AG09309 (cell line): ENCODE results near the gene LORICRIN.

Source experiments
- DNase-seq: peaks from one replicate; pipeline ENCODE4 v3.0.0-alpha.2; 2010; ENCODE audit warnings: low read depth
- H3K4me3 ChIP-seq: 2 replicates; pipeline ENCODE4 v1.5.1; 2011; ENCODE audit warnings: mild to moderate bottlenecking, low read depth, low read length, moderate library complexity; ENCODE audit not compliant: control insufficient read depth
- CTCF ChIP-seq: IDR thresholded peaks from 2 replicates; pipeline ENCODE4 v1.5.1; 2011; ENCODE audit warnings: mild to moderate bottlenecking, low read depth, low read length, inconsistent platforms; ENCODE audit not compliant: insufficient read depth, control insufficient read depth; ENCODE audit errors: missing control alignments

Gene LORICRIN

DNA sequence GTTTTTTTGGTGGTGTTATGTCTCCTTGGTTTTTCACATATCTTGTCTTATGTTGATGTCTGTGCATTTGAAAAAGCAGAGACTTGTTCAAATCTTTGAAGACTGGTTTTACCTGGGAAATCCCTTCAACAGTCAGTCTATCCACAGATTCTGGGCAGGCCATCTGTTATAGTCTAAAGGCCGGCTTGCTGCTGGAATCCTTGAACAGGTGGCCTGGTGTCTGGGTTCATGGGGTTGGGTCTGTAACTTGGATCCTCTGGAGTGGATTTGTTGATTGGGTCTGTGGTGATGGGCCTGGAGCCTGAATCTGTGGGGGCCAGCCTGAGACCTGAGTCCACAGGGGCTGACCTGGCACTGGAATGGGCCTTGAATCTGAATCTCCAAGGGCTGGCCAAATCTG, 12.2 kb downstream of the LORICRIN start:
- no peak overlapping the region for H3K4me3 ChIP-seq
- DNase-seq = no peak
- no peak for TF ChIP-seq CTCF

DNA sequence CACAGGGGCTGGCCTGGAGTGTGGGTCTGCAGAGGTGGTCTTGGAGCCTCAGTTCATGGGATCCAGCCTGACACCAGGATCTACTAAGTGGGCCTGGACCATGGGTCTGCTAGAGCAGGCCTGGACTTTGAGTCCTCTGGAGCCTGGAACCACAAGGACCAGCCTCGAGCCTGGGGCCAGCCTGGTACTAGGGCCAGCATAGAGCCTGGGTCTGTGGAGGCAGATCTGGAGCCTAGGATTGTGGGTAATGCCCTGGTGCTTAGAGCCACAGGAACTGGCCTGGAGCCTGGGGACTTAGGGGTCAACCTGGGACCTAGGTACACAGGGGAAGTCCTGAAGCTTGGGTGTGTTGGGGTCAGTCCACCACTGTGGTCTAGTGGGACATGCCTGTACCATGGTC, 12.7 kb downstream of the LORICRIN start:
- H3K4me3 ChIP-seq = no peak overlapping the region
- no peak for TF ChIP-seq CTCF
- DNase-seq = no peak

DNA sequence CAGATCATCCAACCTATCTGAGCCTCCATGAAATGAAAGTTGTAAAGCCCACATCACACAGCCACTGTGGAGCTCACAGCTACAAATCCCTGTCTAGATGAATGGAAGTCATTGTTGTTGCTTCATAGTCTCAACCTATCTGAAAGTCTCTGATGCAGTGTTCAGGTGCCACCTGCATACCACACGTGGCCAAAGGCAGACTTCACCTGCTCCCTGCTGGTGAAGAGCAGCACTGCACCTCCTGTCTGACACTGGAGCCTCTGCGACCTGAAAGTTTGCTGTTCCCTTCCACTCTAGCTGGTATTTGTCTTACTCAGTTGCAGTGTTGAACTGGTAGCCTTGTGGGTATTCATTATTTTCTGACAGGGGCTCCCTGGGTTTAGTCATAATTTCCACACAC, 18.4 kb downstream of the LORICRIN start:
- H3K4me3 ChIP-seq = no peak overlapping the region
- DNase-seq = no peak
- TF ChIP-seq CTCF = peak; percentile 41

GRCh38 chr1:153288634-153289275, 29.3 kb downstream of the LORICRIN start:
- no peak for DNase-seq
- peak; percentile 57 for TF ChIP-seq CTCF
- H3K4me3 ChIP-seq = no peak overlapping the region

GRCh38 chr1:153291514-153291913, 32.0 kb downstream of the LORICRIN start:
- TF ChIP-seq CTCF = no peak
- no peak overlapping the region for H3K4me3 ChIP-seq
- DNase-seq = no peak

DNA sequence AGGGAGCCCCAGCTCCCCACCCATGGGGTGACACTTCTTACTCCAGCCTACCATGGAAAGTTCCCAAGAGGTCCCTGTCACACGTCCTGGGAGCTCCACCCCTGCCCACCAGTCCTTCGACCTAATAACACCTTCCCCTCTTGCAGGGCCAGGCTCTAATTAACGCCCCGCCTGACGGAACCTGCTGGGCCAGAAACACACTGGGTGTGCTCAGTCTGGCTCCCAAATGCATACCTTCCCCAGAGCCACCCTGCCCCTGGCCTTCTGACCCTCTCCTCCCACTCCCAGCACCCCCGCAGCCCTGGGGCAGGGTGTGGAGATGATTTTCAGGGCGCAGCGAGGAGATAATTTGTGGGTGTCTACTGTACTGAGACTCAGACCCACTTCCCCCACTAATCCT, 32.7 kb downstream of the LORICRIN start:
- H3K4me3 ChIP-seq = no peak overlapping the region
- no peak for DNase-seq
- no peak for TF ChIP-seq CTCF
